CD14-positive monocyte (primary cell): ENCODE results near the gene ZCCHC14. TPM values are rescaled to one million over a fixed set of nuclear protein-coding genes. Genes with fewer than 3 reads are reported as not detected.
"Not testable (repeated sequence)": the region's sequence is repeated elsewhere in the genome, so short reads cannot be mapped to it uniquely, and the experiment has no call there.

Experiments
- DNase-seq, 3 donors: peaks; one replicate each; pipeline ENCODE4 v3.0.0-alpha.2; 2011 to 2022
- H2AFZ ChIP-seq: 2 replicates; pipeline ENCODE4 v1.6.0; 2012; ENCODE audit warnings: mild to moderate bottlenecking, low read depth, low read length, inconsistent platforms; ENCODE audit not compliant: insufficient read depth, poor library complexity, severe bottlenecking
- H3K27ac ChIP-seq, 2 donors: 1 replicate in 1 of 2; 2 replicates in 1 of 2; pipeline ENCODE4 v1.5.1; 2012 to 2013; ENCODE audit warnings: low read length in 2 of 2, control low read depth in 1 of 2, inconsistent platforms in 1 of 2, low read depth in 1 of 2, mild to moderate bottlenecking in 1 of 2
- H3K27me3 ChIP-seq, 2 donors: one replicate each; pipeline versions ENCODE4 v1.6.0 to v1.6.1; 2011 to 2013; ENCODE audit warnings: low read length in 2 of 2; ENCODE audit not compliant: control insufficient read depth in 2 of 2, insufficient read depth in 2 of 2
- H3K36me3 ChIP-seq, 2 donors: replicated peaks in 1 of 2; 1 replicate in 1 of 2; 2 replicates in 1 of 2; pipeline versions ENCODE4 v1.5.1 to v1.6.1; 2012 to 2013; ENCODE audit warnings: low read length in 2 of 2, control low read depth in 1 of 2, inconsistent platforms in 1 of 2, mild to moderate bottlenecking in 1 of 2; ENCODE audit not compliant: insufficient read depth in 2 of 2, control insufficient read depth in 1 of 2
- H3K4me1 ChIP-seq, 2 donors: 1 replicate in 1 of 2; 2 replicates in 1 of 2; pipeline versions ENCODE4 v1.5.1 to v1.6.1; 2012 to 2013; ENCODE audit warnings: low read length in 2 of 2, control low read depth in 1 of 2, inconsistent platforms in 1 of 2, mild to moderate bottlenecking in 1 of 2, moderate library complexity in 1 of 2; ENCODE audit not compliant: insufficient read depth in 2 of 2, control insufficient read depth in 1 of 2
- H3K4me2 ChIP-seq: replicated peaks from 2 replicates; pipeline ENCODE3; 2012; ENCODE audit warnings: low read length, moderate library complexity, mild to moderate bottlenecking; ENCODE audit not compliant: poor library complexity, severe bottlenecking; ENCODE audit errors: extremely low read depth
- H3K4me3 ChIP-seq, 3 experiments: fragments of 200-600 bp in 1 of 3; sonication (generic) in 1 of 3; replicated peaks in 1 of 3; 1 replicate in 2 of 3; 2 replicates in 1 of 3; pipeline ENCODE4 v1.5.1; 2011 to 2013; ENCODE audit warnings: low read length in 3 of 3, mild to moderate bottlenecking in 3 of 3, control low read depth in 2 of 3, low read depth in 2 of 3, inconsistent platforms in 1 of 3, moderate library complexity in 1 of 3
- H3K79me2 ChIP-seq: 2 replicates; pipeline ENCODE4 v1.6.0; 2012; ENCODE audit warnings: mild to moderate bottlenecking, control low read depth, inconsistent platforms, low read length, moderate library complexity; ENCODE audit not compliant: insufficient read depth
- H3K9ac ChIP-seq: 2 replicates; pipeline ENCODE4 v1.6.0; 2017; ENCODE audit warnings: low read length, mild to moderate bottlenecking; ENCODE audit not compliant: insufficient read depth, poor library complexity, severe bottlenecking
- H3K9me3 ChIP-seq, 2 donors: replicated peaks in 1 of 2; 1 replicate in 1 of 2; 2 replicates in 1 of 2; pipeline versions ENCODE4 v1.5.1 to v1.6.1; 2012 to 2013; ENCODE audit warnings: low read length in 2 of 2, control low read depth in 1 of 2; ENCODE audit not compliant: control insufficient read depth in 1 of 2, insufficient read depth in 1 of 2
- H4K20me1 ChIP-seq: 2 replicates; pipeline ENCODE4 v1.6.0; 2012; ENCODE audit warnings: mild to moderate bottlenecking, low read length, control low read depth, moderate library complexity; ENCODE audit not compliant: insufficient read depth
- H3K27ac Mint-ChIP-seq, 7 donors: one replicate each; pipeline ENCODE4 v1.8.0; 2020; ENCODE audit warnings: mild to moderate bottlenecking in 7 of 7, mixed read lengths in 7 of 7, moderate library complexity in 6 of 7, inconsistent platforms in 2 of 7
- H3K27me3 Mint-ChIP-seq, 3 donors: one replicate each; pipeline ENCODE4 v1.8.0; 2021 to 2022; ENCODE audit warnings: low read depth in 3 of 3, mild to moderate bottlenecking in 3 of 3, mixed read lengths in 3 of 3, moderate library complexity in 3 of 3, inconsistent platforms in 1 of 3
- H3K36me3 Mint-ChIP-seq, 2 donors: one replicate each; pipeline ENCODE4 v1.8.0; 2020; ENCODE audit warnings: mixed read lengths in 2 of 2, inconsistent platforms in 1 of 2, mild to moderate bottlenecking in 1 of 2
- H3K4me1 Mint-ChIP-seq: one replicate; pipeline ENCODE4 v1.8.0; 2020; ENCODE audit warnings: mild to moderate bottlenecking, mixed read lengths
- H3K4me3 Mint-ChIP-seq, 2 donors: one replicate each; pipeline ENCODE4 v1.8.0; 2020; ENCODE audit warnings: mild to moderate bottlenecking in 2 of 2, mixed read lengths in 2 of 2, moderate library complexity in 1 of 2
- H3K9me3 Mint-ChIP-seq, 7 donors: one replicate each; pipeline ENCODE4 v1.8.0; 2020 to 2022; ENCODE audit warnings: mixed read lengths in 7 of 7, mild to moderate bottlenecking in 6 of 7, moderate library complexity in 6 of 7, inconsistent platforms in 2 of 7
- WGBS: methylation state at CpG from one replicate; pipeline ENCODE4 v1.1.5; 2013; ENCODE audit warnings: missing lambda C conversion rate; ENCODE audit not compliant: insufficient coverage; 5-methylcytosine and 5-hydroxymethylcytosine counted together
- intact Hi-C, 2 donors: fragments of 100-400 bp; cut with micrococcal nuclease; formaldehyde crosslinking; loops; one replicate each; pipeline versions ENCODE4 v1.15.0 to v1.15.1; 2023
- polyA plus RNA-seq, 3 donors: library from polyadenylated mRNA; depleted of rRNA in 1 of 3; unstranded in 2 of 3; stranded (reverse) in 1 of 3; fragments of 300-500 nt in 2 of 3; fragments of >200 nt in 1 of 3; fragmentation: Illumina TruSeq in 2 of 3; gene quantifications; 1 replicate in 2 of 3; 2 replicates in 1 of 3; pipeline ENCODE4 v1.2.3, GENCODE V29; 2012 to 2021
- TF ChIP-seq, protein P1 (sequence below): fragments of 200-600 bp; IDR thresholded peaks from one replicate; pipeline ENCODE4 v1.8.0; 2022; ENCODE audit warnings: antibody characterized with exemption, mild to moderate bottlenecking

Gene ZCCHC14
- polyA plus RNA-seq, 3 donors, result 0.11 to 4.0 (median 0.22) TPM

DNA sequence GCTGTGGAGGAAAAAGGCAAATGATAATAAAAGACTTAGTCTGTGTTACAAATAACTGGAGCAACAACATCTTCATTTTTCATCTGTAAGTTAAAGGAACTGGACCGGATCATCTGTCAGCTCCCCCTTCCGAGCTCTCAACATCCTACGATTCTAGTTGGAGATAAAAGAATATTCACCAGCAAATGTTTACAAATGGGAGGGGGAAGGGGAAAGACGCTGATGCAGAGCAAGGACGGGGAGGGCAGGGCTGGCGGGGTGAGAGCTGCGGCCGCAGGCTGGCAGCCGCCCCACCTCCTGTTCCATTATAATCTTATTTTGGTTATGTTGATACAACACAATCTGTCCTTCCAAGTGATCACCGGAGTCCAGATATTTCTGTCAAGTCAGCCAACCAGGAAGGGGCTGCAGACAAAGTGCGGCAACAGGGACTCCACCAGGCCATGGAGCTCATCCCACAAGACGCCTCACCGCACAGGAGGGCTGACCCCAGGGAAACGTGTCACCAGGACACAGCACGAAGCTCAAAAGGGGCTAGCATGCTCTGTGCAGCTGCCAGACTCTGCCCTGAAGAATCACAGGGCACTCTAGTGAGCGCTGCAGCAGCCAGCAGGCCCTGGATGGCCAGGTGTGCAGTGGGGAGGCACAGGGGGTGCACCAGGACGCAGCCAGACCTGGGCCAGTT, 128.9 kb downstream of the ZCCHC14 start:
- H3K4me1 ChIP-seq, result peaks cover 11 to 14% of the 10 kb centered on the region in 2 donors
- no peak overlapping the region for H3K4me3 ChIP-seq
- Mint-ChIP-seq H3K27ac (no peak overlapping the region), H3K4me3 (peak overlapping the region in 1 of 2 donors; percentile 56), H3K4me1 (peaks cover 19% of the 10 kb centered on the region), H3K9me3 (peaks cover 0 to 25% (median 6%) of the 10 kb centered on the region in 7 donors), H3K27me3 (peaks cover 69 to 91% (median 81%) of the 10 kb centered on the region in 3 donors), H3K36me3 (peaks cover 62 to 68% of the 10 kb centered on the region in 2 donors)
- H3K9me3 ChIP-seq, result peaks cover 0 to 8% of the 10 kb centered on the region in 2 donors
- peaks cover 72% of the 10 kb centered on the region for H4K20me1 ChIP-seq
- no peak overlapping the region for H3K9ac ChIP-seq
- no peak overlapping the region for H2AFZ ChIP-seq
- DNase-seq, result no peak
- H3K27ac ChIP-seq, result no peak overlapping the region
- no peaks in the 10 kb centered on the region for H3K79me2 ChIP-seq
- H3K4me2 ChIP-seq, result no peak overlapping the region
- TF ChIP-seq, protein P1, sequence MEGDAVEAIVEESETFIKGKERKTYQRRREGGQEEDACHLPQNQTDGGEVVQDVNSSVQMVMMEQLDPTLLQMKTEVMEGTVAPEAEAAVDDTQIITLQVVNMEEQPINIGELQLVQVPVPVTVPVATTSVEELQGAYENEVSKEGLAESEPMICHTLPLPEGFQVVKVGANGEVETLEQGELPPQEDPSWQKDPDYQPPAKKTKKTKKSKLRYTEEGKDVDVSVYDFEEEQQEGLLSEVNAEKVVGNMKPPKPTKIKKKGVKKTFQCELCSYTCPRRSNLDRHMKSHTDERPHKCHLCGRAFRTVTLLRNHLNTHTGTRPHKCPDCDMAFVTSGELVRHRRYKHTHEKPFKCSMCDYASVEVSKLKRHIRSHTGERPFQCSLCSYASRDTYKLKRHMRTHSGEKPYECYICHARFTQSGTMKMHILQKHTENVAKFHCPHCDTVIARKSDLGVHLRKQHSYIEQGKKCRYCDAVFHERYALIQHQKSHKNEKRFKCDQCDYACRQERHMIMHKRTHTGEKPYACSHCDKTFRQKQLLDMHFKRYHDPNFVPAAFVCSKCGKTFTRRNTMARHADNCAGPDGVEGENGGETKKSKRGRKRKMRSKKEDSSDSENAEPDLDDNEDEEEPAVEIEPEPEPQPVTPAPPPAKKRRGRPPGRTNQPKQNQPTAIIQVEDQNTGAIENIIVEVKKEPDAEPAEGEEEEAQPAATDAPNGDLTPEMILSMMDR, result no peak
- intact Hi-C loops, result no loop called here
- peaks cover 0 to 10% of the 10 kb centered on the region in 2 donors for H3K36me3 ChIP-seq
- peaks cover 29 to 65% of the 10 kb centered on the region in 2 donors for H3K27me3 ChIP-seq
- WGBS, result 87% methylated on average over 8 of the region's 17 CpGs

DNA sequence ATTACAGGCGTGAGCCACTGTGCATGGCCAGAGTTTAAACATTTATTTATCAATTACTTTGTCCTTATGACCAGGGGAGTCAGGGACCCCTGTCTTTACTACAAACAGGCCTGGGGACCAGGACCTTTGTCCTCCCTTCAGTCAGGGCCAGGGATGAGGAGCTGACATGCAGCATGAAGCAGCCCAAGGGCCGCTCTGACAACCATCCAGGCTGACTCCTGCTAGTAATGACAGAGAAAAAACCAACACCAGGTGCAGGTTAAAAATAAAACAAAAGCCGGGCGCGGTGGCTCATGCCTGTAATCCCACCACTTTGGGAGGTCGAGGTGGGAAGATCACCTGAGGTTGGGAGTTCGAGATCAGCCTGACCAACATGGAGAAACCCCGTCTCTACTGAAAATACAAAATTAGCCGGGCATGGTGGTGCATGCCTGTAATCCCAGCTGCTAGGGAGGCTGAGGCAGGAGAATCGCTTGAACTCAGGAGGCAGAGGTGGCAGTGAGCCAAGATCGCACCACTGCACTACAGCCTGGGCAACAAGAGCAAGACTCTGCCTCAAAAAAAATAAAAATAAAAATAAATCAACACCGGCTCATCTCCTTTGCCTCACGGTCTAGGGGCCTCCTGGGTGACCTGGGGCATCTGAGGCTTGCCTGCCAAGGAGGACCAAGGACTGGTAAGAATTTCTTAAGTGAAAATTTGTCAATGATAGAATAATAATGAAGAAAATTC, 129.8 kb downstream of the ZCCHC14 start:
- H2AFZ ChIP-seq, DNase-seq, H3K4me1 ChIP-seq, H3K79me2 ChIP-seq, H3K9ac ChIP-seq, intact Hi-C loops, H3K27ac Mint-ChIP-seq, H3K4me3 ChIP-seq, H3K27ac ChIP-seq, H3K4me2 ChIP-seq, H3K9me3 ChIP-seq: not testable (repeated sequence)
- Mint-ChIP-seq H3K27me3 (peaks cover 62 to 85% (median 81%) of the 10 kb centered on the region in 3 donors), H3K4me1 (peaks cover 10% of the 10 kb centered on the region), H3K36me3 (peaks cover 71 to 77% of the 10 kb centered on the region in 2 donors), H3K9me3 (peaks cover 0 to 25% (median 6%) of the 10 kb centered on the region in 7 donors), H3K4me3 (peak overlapping the region in 1 of 2 donors; percentile 56)
- Histone ChIP-seq H3K27me3 (peaks cover 28 to 64% of the 10 kb centered on the region in 2 donors), H3K36me3 (peaks cover 4 to 19% of the 10 kb centered on the region in 2 donors), H4K20me1 (peaks cover 64% of the 10 kb centered on the region)
- WGBS, result 100% methylated on average over 7 of the region's 13 CpGs
